HUES64 (cell line): ENCODE measurements around the gene CUL3.
A peak's percentile ranks its signal among the peaks of the same experiment; 100 is the strongest.
"Not testable (repeated sequence)": the region's sequence is repeated elsewhere in the genome, so short reads cannot be mapped to it uniquely, and the experiment has no call there.

Experiments used
- H3K27ac ChIP-seq: 2 replicates; pipeline ENCODE4 v1.7.0; 2013; ENCODE audit warnings: low read depth, low read length, inconsistent platforms
- H3K27me3 ChIP-seq: 2 replicates; pipeline ENCODE4 v1.6.1; 2013; ENCODE audit warnings: mild to moderate bottlenecking, low read length; ENCODE audit not compliant: insufficient read depth
- H3K36me3 ChIP-seq: 2 replicates; pipeline ENCODE4 v1.6.1; 2013; ENCODE audit warnings: mild to moderate bottlenecking, low read length; ENCODE audit not compliant: insufficient read depth
- H3K4me1 ChIP-seq: 2 replicates; pipeline ENCODE4 v1.6.1; 2013; ENCODE audit warnings: mild to moderate bottlenecking, low read length, moderate library complexity; ENCODE audit not compliant: insufficient read depth
- H3K4me3 ChIP-seq: 2 replicates; pipeline ENCODE4 v1.5.1; 2013; ENCODE audit warnings: mild to moderate bottlenecking, low read length, moderate library complexity
- H3K9ac ChIP-seq: 2 replicates; pipeline ENCODE4 v1.6.1; 2013; ENCODE audit warnings: mild to moderate bottlenecking, low read depth, low read length
- H3K9me3 ChIP-seq: 2 replicates; pipeline ENCODE4 v1.6.1; 2013; ENCODE audit warnings: low read depth, low read length; ENCODE audit not compliant: insufficient read depth
- WGBS: fragments of 150-250, 120-280 bp; methylation state at CpG from one replicate; pipeline ENCODE4 v1.1.7; 2013; ENCODE audit warnings: missing lambda C conversion rate; 5-methylcytosine and 5-hydroxymethylcytosine counted together

Gene CUL3

GRCh38 chr2:224513991-224514390 lies 71.2 kb downstream of the CUL3 start:
- 97% methylated on average over 3 of the region's 3 CpGs for WGBS
- H3K4me1 ChIP-seq = no peaks in the 10 kb centered on the region
- H3K36me3 ChIP-seq = peaks cover 17% of the 10 kb centered on the region; the same call in 1 of the 2 replicates
- H3K9ac ChIP-seq = no peak overlapping the region
- no peaks in the 10 kb centered on the region for H3K27me3 ChIP-seq
- no peaks in the 10 kb centered on the region for H3K9me3 ChIP-seq
- H3K27ac ChIP-seq = no peak overlapping the region
- H3K4me3 ChIP-seq = no peak overlapping the region

GRCh38 chr2:224507789-224508188 lies 77.4 kb downstream of the CUL3 start:
- WGBS = no CpG with 5 or more reads among the region's 1 CpG
- no peaks in the 10 kb centered on the region for H3K27me3 ChIP-seq
- H3K27ac ChIP-seq = no peak overlapping the region
- H3K36me3 ChIP-seq = peaks cover 52% of the 10 kb centered on the region
- no peak overlapping the region for H3K9ac ChIP-seq
- H3K4me3 ChIP-seq = no peak overlapping the region
- H3K9me3 ChIP-seq = no peaks in the 10 kb centered on the region
- H3K4me1 ChIP-seq = no peaks in the 10 kb centered on the region

- H3K27me3 ChIP-seq = no peaks in the 10 kb centered on the region
- H3K27ac ChIP-seq = no peak overlapping the region
- H3K9ac ChIP-seq = no peak overlapping the region
- no CpG with 5 or more reads among the region's 1 CpG for WGBS
- no peak overlapping the region for H3K4me3 ChIP-seq
- no peaks in the 10 kb centered on the region for H3K9me3 ChIP-seq
- peaks cover 64% of the 10 kb centered on the region for H3K36me3 ChIP-seq
- H3K4me1 ChIP-seq = no peaks in the 10 kb centered on the region
Measured at GRCh38 chr2:224506494-224506893, 78.7 kb downstream of the CUL3 start.

- peaks cover 98% of the 10 kb centered on the region for H3K36me3 ChIP-seq
Measured at GRCh38 chr2:224498991-224499390, 86.2 kb downstream of the CUL3 start.

GRCh38 chr2:224492531-224492930 lies 92.6 kb downstream of the CUL3 start:
- Histone ChIP-seq H3K9me3 (no peaks in the 10 kb centered on the region), H3K27ac (no peak overlapping the region), H3K9ac (no peak overlapping the region), H3K27me3 (no peaks in the 10 kb centered on the region), H3K36me3 (peaks cover 78% of the 10 kb centered on the region), H3K4me1 (no peaks in the 10 kb centered on the region), H3K4me3 (no peak overlapping the region)
- WGBS = 93% methylated on average over 2 of the region's 2 CpGs

More at GRCh38 chr2:224498991-224499390, 86.2 kb downstream of the CUL3 start:
- Histone ChIP-seq H3K4me3 (no peak overlapping the region), H3K9me3 (no peaks in the 10 kb centered on the region), H3K4me1 (no peaks in the 10 kb centered on the region), H3K9ac (no peak overlapping the region), H3K27ac (no peak overlapping the region), H3K27me3 (no peaks in the 10 kb centered on the region)
- WGBS = 94% methylated on average over 3 of the region's 3 CpGs

GRCh38 chr2:224487940-224488339 lies 97.2 kb downstream of the CUL3 start:
- H3K27me3 ChIP-seq, H3K9ac ChIP-seq, H3K4me3 ChIP-seq, H3K9me3 ChIP-seq, H3K27ac ChIP-seq: not testable (repeated sequence)
- Histone ChIP-seq H3K4me1 (peaks cover 21% of the 10 kb centered on the region), H3K36me3 (peaks cover 34% of the 10 kb centered on the region)
- 97% methylated on average over 4 of the region's 4 CpGs for WGBS

- 57% methylated on average over 18 of the region's 18 CpGs for WGBS
- H3K27me3 ChIP-seq, H3K9me3 ChIP-seq: not testable (repeated sequence)
- H3K4me3 ChIP-seq = peak overlapping the region; percentile 27; the same call in 1 of the 2 replicates
- peaks cover 29% of the 10 kb centered on the region for H3K36me3 ChIP-seq
- H3K27ac ChIP-seq = peak overlapping the region; percentile 93
- peaks cover 21% of the 10 kb centered on the region for H3K4me1 ChIP-seq
- H3K9ac ChIP-seq = peak overlapping the region; percentile 72
Measured at GRCh38 chr2:224485081-224486014, 99.8 kb downstream of the CUL3 start.

- no peak overlapping the region for H3K9ac ChIP-seq
- no peaks in the 10 kb centered on the region for H3K9me3 ChIP-seq
- peaks cover 69% of the 10 kb centered on the region for H3K36me3 ChIP-seq
- peaks cover 7% of the 10 kb centered on the region; the same call in 1 of the 2 replicates for H3K4me1 ChIP-seq
- H3K27me3 ChIP-seq = no peaks in the 10 kb centered on the region
- no peak overlapping the region for H3K27ac ChIP-seq
- no peak overlapping the region for H3K4me3 ChIP-seq
- 85% methylated on average over 1 of the region's 2 CpGs for WGBS
Measured at GRCh38 chr2:224479826-224480225, 105.3 kb downstream of the CUL3 start.

GRCh38 chr2:224472827-224473226 lies 112.3 kb downstream of the CUL3 start:
- no peak overlapping the region for H3K27ac ChIP-seq
- no peaks in the 10 kb centered on the region for H3K4me1 ChIP-seq
- H3K4me3 ChIP-seq = no peak overlapping the region
- H3K9ac ChIP-seq = no peak overlapping the region
- H3K9me3 ChIP-seq = no peaks in the 10 kb centered on the region
- 92% methylated on average over 3 of the region's 3 CpGs for WGBS
- H3K36me3 ChIP-seq = peaks cover 48% of the 10 kb centered on the region
- H3K27me3 ChIP-seq = no peaks in the 10 kb centered on the region

- Histone ChIP-seq H3K9me3 (no peaks in the 10 kb centered on the region), H3K27ac (no peak overlapping the region), H3K27me3 (no peaks in the 10 kb centered on the region), H3K9ac (no peak overlapping the region), H3K4me1 (no peaks in the 10 kb centered on the region; the same call in 1 of the 2 replicates), H3K36me3 (peaks cover 41% of the 10 kb centered on the region), H3K4me3 (no peak overlapping the region)
- 94% methylated on average over 3 of the region's 3 CpGs for WGBS
Measured at GRCh38 chr2:224472137-224472536, 113.0 kb downstream of the CUL3 start.

GRCh38 chr2:224469374-224469964 lies 115.7 kb downstream of the CUL3 start:
- H3K9me3 ChIP-seq = no peaks in the 10 kb centered on the region
- peaks cover 7% of the 10 kb centered on the region for H3K4me1 ChIP-seq
- H3K27me3 ChIP-seq = no peaks in the 10 kb centered on the region
- no peak overlapping the region for H3K27ac ChIP-seq
- H3K9ac ChIP-seq = no peak overlapping the region
- no peak overlapping the region for H3K4me3 ChIP-seq
- H3K36me3 ChIP-seq = peaks cover 19% of the 10 kb centered on the region
- WGBS = 88% methylated on average over 9 of the region's 9 CpGs
